Central memory CD4-positive, alpha-beta T cell (primary cell): ENCODE data around the gene LCE3C.
"Not testable (repeated sequence)": the region's sequence is repeated elsewhere in the genome, so short reads cannot be mapped to it uniquely, and the experiment has no call there.

Experiments used
- DNase-seq: peaks from one replicate; pipeline ENCODE4 v3.0.0; 2022
- total RNA-seq, 3 experiments: gene quantifications; one replicate each; lab custom pipeline; 2026; lab: John Stamatoyannopoulos, UW

Gene LCE3C
- 0 reads per million in 3 experiments for total RNA-seq

DNA sequence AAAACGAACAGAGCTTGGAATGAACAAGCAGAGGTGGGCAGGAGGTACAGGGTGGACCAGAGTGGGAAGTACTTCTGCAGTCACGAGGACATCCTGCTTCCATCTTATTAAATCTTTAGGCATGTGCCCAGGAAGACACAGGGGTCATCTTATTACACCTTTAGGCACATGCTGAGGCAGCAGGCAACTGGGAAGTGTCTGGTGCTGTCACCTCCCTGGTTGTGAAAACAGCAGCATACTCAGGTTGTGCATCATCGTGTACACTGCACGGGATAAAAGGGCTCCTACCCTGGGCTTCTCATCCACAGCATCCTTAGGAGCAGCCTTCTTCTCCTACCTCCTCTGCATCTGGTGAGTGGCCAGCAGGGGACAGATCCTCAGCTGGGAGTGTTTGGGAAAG lies at the start of gene LCE3C:
Gene LCE3C (plus strand): TSS at position 301 of the 400 bp plus-strand sequence. CDS start 498 bp downstream, outside the sequence.
- DNase-seq: no peak

DNA sequence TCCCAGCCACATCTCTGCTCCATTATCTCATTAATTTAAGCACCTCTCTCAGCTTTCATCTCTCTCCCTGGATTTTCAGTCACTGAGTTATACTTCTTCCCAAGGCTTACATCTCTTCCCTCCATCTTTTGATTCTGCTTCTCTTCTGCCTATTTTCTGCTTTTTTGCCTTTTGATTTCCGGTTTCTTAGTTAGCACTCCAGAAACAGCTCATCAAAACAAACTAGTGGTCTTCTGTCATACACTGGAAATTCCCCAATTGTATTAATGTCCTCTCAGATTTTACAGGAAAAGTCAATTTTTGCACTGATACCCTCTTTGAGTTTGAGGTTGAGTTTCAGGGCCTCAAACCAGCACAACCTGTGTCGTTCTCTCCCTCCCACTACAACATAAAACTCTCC lies 34.9 kb upstream of the LCE3C start:
- DNase-seq: no peak

DNA sequence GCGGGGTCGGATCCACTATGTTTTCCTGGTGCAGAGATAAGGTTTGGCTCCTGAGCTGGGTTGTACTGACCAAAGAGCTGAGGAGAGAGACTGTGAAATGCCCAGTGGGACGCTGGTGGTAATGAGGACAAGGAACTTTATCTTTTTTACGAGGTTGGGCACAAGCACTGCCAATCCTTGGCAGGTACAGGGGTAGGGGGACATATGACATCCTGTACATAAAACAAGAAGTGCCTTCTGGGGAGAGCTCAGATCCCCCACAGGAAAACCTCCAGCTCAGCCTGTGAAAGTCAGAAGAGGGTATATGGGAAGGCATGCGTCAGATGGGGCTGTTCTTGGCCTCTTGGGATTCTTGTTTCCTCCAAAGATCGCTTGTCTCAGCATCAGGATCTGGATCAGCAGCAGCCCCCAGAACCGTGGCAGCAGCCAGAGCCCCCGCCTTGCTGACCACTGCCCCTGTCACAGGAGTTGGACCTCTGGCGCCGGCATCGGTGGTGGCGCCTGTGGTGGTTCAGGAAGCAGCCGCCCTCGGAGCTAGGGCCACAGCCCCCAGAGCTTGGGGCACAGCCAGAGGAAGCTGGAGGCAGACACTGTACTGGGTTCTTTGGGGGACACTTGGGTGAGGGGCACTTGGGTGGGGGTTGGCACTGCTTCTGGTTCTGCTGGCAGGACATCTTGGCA lies 34.4 kb upstream of the LCE3C start:
- no peak for DNase-seq

GRCh38 chr1:152566681-152567080 lies 33.4 kb upstream of the LCE3C start, which contains the start of gene LCE3E:
LCE3E (minus strand) TSS chr1:152566780; CDS start chr1:152566208, 572 bp downstream.
- DNase-seq: no peak

DNA sequence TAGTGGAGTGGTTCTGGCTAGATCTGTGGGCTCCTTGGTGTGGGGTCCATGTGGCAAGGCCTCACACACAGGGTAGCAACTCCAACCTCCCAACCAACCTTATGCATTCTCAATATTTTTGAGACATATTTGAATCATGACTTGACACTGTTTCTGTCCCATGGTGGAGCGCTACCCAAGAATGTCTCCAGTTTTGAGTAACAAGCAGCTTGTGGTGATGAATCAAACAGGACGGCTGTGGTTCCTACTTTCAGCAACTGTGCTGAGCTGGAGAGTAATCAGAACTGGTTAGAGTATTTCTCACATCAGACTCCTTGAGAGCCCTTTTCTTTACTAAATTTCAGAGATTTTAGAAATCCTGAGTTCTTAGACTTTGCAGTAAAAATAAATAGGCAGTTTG lies 22.9 kb upstream of the LCE3C start:
- DNase-seq: no peak

DNA sequence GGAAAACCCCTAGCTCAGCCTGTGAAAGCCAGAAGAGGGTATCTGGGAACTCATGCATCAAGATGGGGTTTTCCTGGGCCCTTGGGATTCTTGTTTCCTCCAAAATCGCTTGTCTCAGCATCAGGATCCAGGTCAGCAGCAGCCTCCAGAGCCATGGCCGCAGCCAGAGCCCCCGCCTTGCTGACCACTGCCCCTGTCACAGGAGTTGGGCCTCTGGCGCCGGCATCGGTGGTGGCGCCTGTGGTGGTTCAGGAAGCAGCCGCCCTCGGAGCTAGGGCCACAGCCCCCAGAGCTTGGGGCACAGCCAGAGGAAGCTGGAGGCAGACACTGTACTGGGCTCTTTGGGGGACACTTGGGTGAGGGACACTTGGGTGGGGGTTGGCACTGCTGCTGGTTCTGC lies 20.5 kb upstream of the LCE3C start:
- not testable (repeated sequence) for DNase-seq

- no peak for DNase-seq
These were observed 19.6 kb upstream of the LCE3C start, which contains the start of gene LCE3D for GRCh38 chr1:152580433-152580832. LCE3D (minus strand) TSS chr1:152580516; CDS start chr1:152579936, 580 bp downstream.

- no peak for DNase-seq
These were observed 17.4 kb upstream of the LCE3C start for GRCh38 chr1:152582647-152583046.

DNA sequence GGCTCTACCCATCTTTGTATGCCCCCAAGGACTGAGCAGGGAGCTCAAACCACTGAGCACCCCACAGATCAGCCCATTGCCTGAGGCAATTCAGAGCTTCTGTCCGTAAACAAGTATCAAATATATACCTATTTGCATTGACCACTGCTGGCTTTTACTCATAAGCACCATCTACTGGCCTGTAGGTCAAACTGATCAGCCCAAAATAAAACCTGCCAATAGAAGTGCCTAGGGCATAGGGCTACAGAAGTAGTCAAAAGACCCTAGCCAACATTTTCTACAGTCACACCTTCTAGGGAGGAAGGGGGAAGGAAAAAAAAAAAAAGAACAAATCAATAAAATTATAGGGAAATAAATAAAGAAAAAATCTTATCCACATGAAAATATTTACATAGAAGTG lies 14.4 kb upstream of the LCE3C start:
- no peak for DNase-seq

DNA sequence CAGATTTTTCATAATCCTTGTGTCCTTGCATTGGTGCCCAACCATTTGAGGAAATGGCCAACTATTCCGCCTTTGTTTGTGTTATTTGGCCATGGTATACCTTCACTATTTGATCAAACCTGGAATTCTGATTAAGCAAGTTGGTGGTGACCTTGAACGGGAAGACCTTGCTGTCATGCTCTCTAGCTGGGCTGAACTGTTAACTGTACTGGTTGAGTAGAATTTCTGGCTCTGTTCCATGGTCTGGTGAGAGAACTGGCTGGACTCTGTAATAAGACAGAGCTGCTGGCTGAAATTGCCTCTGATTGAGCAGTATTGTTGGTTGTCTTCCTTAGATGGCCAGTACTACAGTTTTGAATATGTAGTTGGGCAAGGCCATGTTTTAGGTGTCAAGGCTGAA lies 3.0 kb upstream of the LCE3C start:
- no peak for DNase-seq

DNA sequence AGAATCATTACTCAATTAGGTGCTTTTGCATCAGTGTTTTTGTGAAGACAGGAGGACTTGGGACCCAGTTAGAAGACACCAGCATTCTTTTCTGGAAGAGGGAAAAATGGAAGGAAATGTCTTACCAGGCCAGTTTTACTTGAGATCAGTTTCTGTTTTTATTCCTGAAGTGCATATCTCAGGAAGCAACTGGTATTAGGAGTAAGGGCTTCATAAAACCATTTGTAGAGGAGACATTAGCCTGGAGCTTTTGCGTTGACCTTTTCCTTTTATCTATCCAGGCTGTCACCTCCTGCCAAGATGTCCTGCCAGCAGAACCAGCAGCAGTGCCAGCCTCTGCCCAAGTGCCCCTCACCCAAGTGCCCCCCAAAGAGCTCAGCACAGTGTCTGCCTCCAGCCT lies 13.5 kb downstream of the LCE3C start, which contains the start of gene LCE3B:
Gene LCE3B (plus strand): TSS at position 301 of the 400 bp plus-strand sequence. CDS start 0 bp downstream, at position 301.
- no peak for DNase-seq

GRCh38 chr1:152621993-152622392 lies 22.0 kb downstream of the LCE3C start:
- no peak for DNase-seq

- DNase-seq: no peak
These were observed 22.8 kb downstream of the LCE3C start, which contains the start of gene LCE3A for GRCh38 chr1:152622803-152623202. LCE3A (minus strand) TSS chr1:152623103; CDS start chr1:152623103, 0 bp downstream.

DNA sequence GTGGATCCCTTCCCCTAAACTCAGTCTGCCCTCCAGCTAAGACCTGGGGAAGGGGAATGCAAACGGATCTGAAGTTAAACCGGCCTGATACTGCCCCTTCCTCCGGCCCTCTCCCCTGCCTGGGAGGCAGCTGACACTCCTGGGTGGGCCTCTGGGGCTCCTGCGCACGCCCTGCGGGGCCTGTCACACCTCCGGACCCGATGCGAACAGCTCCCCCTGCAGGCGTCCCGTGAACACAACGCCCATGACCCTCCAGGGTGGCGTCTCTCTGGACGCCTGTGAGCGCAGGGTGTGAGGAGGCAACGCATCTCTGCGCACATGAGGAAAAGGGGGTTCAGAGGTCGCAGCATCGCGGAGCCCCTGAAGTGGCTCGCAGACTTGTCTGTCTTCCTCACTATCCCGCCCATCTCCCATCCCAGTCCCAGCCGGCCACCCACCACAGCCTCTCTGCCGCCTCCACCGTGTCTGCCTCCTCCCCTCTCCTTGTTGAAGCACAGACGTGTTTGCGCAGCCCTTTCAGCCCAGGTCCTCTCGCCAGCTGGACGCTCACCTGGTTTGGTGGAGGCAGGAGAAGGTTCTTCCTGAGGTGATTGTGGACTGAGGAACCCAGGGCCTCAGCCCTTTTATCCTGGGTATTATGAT lies 23.3 kb downstream of the LCE3C start:
- no peak for DNase-seq

- no peak for DNase-seq
These were observed 26.7 kb downstream of the LCE3C start for GRCh38 chr1:152626744-152627143.

DNA sequence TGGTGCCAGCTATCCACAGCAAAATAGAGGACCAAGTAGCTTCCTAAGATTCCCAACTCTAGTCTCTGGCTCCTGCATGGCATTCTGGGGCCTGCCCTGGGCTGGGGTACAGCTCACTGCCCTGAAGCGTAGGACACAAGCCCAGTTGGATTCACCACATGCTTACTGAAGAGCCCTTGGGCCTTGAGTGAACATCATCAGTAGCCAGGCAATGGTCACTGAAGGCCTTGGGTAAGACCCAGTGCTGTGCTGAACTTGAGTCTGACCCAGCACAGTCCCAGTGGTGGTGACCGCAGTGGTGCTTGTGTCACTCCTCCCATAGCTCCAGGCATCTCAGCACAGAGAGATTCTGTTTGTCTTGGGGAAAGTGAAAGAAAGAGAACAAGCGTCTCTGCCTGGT lies 30.6 kb downstream of the LCE3C start:
- no peak for DNase-seq

DNA sequence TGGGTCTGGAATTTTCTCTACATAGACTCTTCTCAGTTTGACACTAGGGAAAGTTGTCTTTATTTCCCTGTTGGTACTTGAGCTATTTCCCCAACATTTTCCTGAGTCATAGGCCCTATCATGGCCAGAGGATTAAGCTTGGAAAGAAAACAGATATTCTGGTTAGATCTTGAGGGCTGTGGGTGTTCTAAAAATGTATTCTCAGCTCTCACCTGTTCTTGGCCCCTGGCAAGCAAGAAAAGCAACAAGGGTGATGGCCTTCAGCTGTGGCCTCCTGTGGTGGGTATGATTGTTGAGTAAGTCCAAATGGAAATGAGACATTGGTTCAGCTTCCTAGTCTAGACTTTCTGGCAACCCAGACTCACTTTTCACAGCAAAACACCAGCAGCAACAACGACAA lies 40.3 kb downstream of the LCE3C start:
- no peak for DNase-seq

DNA sequence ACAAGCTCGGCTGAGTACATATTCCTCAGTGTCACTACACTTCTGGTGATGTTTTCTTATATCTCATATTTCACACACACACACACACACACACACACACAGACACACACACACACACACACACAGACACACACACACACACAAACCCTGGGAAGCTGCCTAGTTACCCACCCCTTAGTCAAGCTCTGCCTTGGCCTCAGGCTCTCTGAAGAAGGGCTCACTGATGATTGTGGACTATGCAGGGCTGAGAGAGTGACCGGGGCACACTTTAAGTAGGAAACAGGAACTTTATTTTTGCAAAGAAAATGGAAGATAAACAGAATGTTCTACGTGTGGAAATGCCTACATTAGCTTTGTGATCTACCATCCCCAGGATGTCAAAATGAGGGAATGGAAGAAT lies 43.9 kb downstream of the LCE3C start:
- no peak for DNase-seq

DNA sequence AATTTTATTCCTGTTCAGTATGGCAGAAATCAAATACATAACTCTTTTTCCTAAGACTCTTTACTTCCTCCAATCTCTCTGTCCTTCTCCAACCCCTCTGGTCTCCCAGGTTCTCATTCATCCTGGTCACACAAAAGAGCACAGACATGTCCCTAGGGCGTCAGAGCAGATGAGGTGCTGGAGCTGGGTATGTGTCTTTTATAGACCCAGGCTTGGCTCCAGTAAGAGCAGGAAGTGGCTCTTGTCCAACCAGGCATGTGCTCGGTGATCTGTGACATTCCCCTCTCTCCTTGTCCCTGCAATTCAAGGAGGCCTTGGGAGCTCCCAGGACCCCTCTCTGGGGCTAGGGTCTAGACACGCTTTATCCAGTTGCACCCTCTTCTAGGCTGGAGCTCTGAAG lies 45.1 kb downstream of the LCE3C start:
- no peak for DNase-seq

- DNase-seq: no peak
These were observed 46.6 kb downstream of the LCE3C start for GRCh38 chr1:152646656-152647055.
